Tibial nerve (tissue), 3 donors: ENCODE data around the gene PRKCE.

ENCODE experiments used
- POLR2A ChIP-seq, 2 donors: fragments of 450-650 bp; IDR thresholded peaks; one replicate each; pipeline ENCODE4 v1.6.1; 2017; ENCODE audit warnings: antibody characterized with exemption in 2 of 2, mild to moderate bottlenecking in 2 of 2, moderate library complexity in 2 of 2
- TF ChIP-seq, protein P1 (sequence below), 5 experiments: fragments of 200-600 bp in 3 of 5; fragments of 450-650 bp in 2 of 5; sonication (generic) in 3 of 5; IDR thresholded peaks; one replicate each; pipeline ENCODE4 v1.5.1; 2016 to 2019; ENCODE audit warnings: antibody characterized with exemption in 5 of 5, mild to moderate bottlenecking in 3 of 5, moderate library complexity in 2 of 5

DNA sequence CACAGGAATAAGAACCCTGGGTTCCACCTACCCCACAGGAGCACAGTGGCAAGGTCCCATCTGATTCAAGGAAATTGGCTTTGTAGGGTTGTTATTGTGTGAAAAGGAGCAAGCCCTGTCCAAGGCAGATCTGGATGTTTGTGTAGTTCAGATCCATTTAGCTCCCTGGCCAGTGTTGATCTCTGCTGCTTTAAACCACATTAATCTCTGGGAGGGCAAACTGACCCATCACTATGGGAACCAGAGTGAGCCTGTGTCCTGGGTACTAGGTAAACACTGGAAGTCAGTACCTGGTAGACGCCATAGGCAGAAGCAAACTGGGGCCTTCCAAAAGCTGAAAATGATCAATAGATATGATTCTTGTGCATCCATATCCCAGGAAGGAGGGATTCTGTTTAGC is 374.2 kb downstream of the PRKCE start:
- TF ChIP-seq, protein P1, sequence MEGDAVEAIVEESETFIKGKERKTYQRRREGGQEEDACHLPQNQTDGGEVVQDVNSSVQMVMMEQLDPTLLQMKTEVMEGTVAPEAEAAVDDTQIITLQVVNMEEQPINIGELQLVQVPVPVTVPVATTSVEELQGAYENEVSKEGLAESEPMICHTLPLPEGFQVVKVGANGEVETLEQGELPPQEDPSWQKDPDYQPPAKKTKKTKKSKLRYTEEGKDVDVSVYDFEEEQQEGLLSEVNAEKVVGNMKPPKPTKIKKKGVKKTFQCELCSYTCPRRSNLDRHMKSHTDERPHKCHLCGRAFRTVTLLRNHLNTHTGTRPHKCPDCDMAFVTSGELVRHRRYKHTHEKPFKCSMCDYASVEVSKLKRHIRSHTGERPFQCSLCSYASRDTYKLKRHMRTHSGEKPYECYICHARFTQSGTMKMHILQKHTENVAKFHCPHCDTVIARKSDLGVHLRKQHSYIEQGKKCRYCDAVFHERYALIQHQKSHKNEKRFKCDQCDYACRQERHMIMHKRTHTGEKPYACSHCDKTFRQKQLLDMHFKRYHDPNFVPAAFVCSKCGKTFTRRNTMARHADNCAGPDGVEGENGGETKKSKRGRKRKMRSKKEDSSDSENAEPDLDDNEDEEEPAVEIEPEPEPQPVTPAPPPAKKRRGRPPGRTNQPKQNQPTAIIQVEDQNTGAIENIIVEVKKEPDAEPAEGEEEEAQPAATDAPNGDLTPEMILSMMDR (IDR thresholded peaks at IDR 0.05): no peak
- no peak for TF ChIP-seq POLR2A (IDR thresholded peaks at IDR 0.05)
